NT2/D1 (cell line): ENCODE data around the gene FLNB.

ENCODE experiments used
- SUZ12 ChIP-seq: IDR thresholded peaks from 2 replicates; pipeline ENCODE4 v1.6.1; 2011; ENCODE audit not compliant: insufficient read length, insufficient read depth; ENCODE audit errors: extremely low read depth
- YY1 ChIP-seq: IDR thresholded peaks from 2 replicates; pipeline ENCODE4 v1.6.1; 2011; ENCODE audit not compliant: insufficient read length, insufficient read depth
- ZNF274 ChIP-seq: IDR thresholded peaks from 2 replicates; pipeline ENCODE4 v1.6.1; 2011; ENCODE audit warnings: mild to moderate bottlenecking, low read depth, low read length

GRCh38 chr3:58047826-58048225 lies 39.6 kb downstream of the FLNB start:
- TF ChIP-seq SUZ12 (no peak), YY1 (no peak), ZNF274 (no peak)
